Measurements from ENCODE around the gene PRR23E. TPM values are rescaled to one million over a fixed set of nuclear protein-coding genes. Genes with fewer than 3 reads are reported as not detected.

PRR23E gene
- total RNA-seq, 2 experiments from 2014 or later, result not detected

GRCh38 chr3:127182431-127182830 is 10.5 kb upstream of the PRR23E start:
- BruUV-seq (replicated peaks), result no TSS peak
- Histone ChIP-seq H2AFZ (ENCODE audit: low read length) (no peak overlapping the region), H3K36me3 (ENCODE audit: insufficient read depth, low read length) (no peaks in the 10 kb centered on the region), H3K9me2 (ENCODE audit: insufficient read depth, low read length) (no peaks in the 10 kb centered on the region), H3K4me3 (ENCODE audit: low read depth, low read length, poor library complexity, severe bottlenecking) (no peak overlapping the region), H3K79me2 (ENCODE audit: insufficient read depth, low read depth, low read length) (no peaks in the 10 kb centered on the region), H3K4me1 (ENCODE audit: insufficient read depth, low read length, poor library complexity, severe bottlenecking) (no peaks in the 10 kb centered on the region), H3K27ac (ENCODE audit: low read depth, low read length, poor library complexity, severe bottlenecking) (no peak overlapping the region), H3K4me2 (ENCODE audit: low read length) (no peak overlapping the region), H4K20me1 (ENCODE audit: insufficient read depth, low read length) (no peaks in the 10 kb centered on the region), H3K9me3 (ENCODE audit: low read length) (no peaks in the 10 kb centered on the region; the same call in 1 of the 2 replicates)
- TF ChIP-seq EZH2phosphoT487 (IDR thresholded peaks at IDR 0.05; ENCODE audit: borderline replicate concordance, low read depth, low read length) (no peak), CTCF (conservative IDR thresholded peaks at IDR 0.05; ENCODE audit: low read length) (no peak)
- no peak for DNase-seq (ENCODE audit: low spot score)
- intact Hi-C loops (cut with micrococcal nuclease; ENCODE audit: unreplicated experiment), result no loop called here
- ChIA-PET CTCF (ENCODE audit: unreplicated experiment) (no interaction called here), POLR2A (interaction anchor here (0.6 kb wide), 1 partner anchor 68 kb away, joined by 3 read pairs; no protein-coding TSS in a partner anchor)

DNA sequence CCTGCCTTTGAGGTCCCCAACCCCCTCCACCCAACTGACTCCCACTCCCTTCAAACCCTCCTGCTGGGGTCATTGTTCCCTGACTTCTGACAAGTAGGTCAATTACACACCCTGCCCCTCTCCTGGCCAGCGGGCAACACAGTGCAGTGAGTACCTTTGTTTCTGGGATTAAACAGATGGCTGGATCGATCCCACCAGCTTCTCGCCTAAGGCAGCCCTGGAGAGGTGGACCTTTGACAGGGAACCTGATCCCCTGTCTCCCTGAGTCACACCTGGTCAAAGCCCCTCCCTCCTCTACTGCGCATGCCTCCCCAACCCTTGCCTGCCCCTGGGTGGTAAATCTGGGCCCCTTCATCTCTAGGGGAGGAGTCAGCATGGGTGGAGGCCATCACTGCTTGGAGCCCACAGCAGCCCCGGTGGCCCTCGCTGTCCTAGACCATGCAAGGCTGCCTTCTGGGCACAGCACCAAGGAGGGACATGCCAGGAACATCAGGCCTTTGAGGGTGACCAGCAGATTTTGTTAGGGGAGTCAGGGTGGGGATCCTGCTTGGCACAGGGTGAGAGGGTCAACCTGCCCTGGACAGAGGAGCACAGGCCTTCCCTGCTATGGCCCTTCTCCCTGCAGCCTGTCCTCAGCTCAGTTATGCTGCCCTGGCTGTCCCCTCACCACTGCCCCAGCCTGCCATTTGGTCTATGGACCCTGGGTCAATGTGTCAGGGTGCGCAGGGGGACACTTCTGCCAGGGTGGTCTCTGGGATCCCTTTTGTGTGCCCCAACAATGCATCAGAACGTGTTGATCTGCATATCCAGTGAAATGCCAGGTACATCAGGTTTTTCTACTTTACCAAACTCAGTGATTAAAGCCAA is 9.8 kb upstream of the PRR23E start:
- TF ChIP-seq EZH2phosphoT487 (IDR thresholded peaks at IDR 0.05; ENCODE audit: borderline replicate concordance, low read depth, low read length) (no peak), CTCF (conservative IDR thresholded peaks at IDR 0.05; ENCODE audit: low read length) (no peak)
- intact Hi-C loops (cut with micrococcal nuclease; ENCODE audit: unreplicated experiment), result no loop called here
- no TSS peak for BruUV-seq (replicated peaks)
- H3K4me2 ChIP-seq (ENCODE audit: low read length), result no peak overlapping the region
- no peak for DNase-seq (ENCODE audit: low spot score)
- H3K79me2 ChIP-seq (ENCODE audit: insufficient read depth, low read depth, low read length), result no peaks in the 10 kb centered on the region
- no peaks in the 10 kb centered on the region for H4K20me1 ChIP-seq (ENCODE audit: insufficient read depth, low read length)
- no peak overlapping the region for H3K27ac ChIP-seq (ENCODE audit: low read depth, low read length, poor library complexity, severe bottlenecking)
- no peaks in the 10 kb centered on the region for H3K36me3 ChIP-seq (ENCODE audit: insufficient read depth, low read length)
- no peaks in the 10 kb centered on the region for H3K4me1 ChIP-seq (ENCODE audit: insufficient read depth, low read length, poor library complexity, severe bottlenecking)
- no peak overlapping the region for H2AFZ ChIP-seq (ENCODE audit: low read length)
- ChIA-PET CTCF (ENCODE audit: unreplicated experiment) (no interaction called here), POLR2A (interaction anchor here (0.6 kb wide), 1 partner anchor 67 kb away, joined by 3 read pairs; no protein-coding TSS in a partner anchor)
- no peak overlapping the region for H3K4me3 ChIP-seq (ENCODE audit: low read depth, low read length, poor library complexity, severe bottlenecking)
- H3K9me2 ChIP-seq (ENCODE audit: insufficient read depth, low read length), result no peaks in the 10 kb centered on the region
- no peaks in the 10 kb centered on the region; the same call in 1 of the 2 replicates for H3K9me3 ChIP-seq (ENCODE audit: low read length)
